GM19324 (cell line): ENCODE data around the gene RGS17.
"Not testable (repeated sequence)": the region's sequence is repeated elsewhere in the genome, so short reads cannot be mapped to it uniquely, and the experiment has no call there.

Experiments used
- ATAC-seq: cut with Tn5 transposase; IDR thresholded peaks from one replicate; pipeline ENCODE4 v1.9.1; 2021; ENCODE audit warnings: mild to moderate bottlenecking, moderate library complexity; ENCODE audit not compliant: unreplicated experiment, low FRiP score

The RGS17 gene

GRCh38 chr6:152999538-152999937 is 131.5 kb downstream of the RGS17 start:
- ATAC-seq = not testable (repeated sequence)

GRCh38 chr6:152993847-152994246 is 137.2 kb downstream of the RGS17 start:
- no peak for ATAC-seq

DNA sequence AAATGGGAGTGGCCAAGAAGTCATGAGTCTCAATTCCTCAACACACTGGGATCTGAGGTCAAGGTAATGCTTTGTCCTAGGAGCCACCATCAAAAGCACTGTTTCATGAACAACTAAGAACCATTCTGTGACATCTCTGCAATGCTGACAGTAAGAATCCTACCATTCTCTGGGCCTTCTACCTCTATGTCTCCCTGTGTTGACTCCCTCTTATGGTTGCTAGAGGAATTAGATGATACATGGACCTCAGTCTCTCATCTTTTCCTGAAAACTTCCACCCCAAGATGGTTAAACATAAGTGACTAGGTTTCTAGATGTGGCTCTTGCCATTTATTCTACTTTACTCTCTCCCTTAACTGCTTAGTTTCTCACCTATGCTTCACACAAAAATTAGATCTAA is 137.7 kb downstream of the RGS17 start:
- no peak for ATAC-seq

DNA sequence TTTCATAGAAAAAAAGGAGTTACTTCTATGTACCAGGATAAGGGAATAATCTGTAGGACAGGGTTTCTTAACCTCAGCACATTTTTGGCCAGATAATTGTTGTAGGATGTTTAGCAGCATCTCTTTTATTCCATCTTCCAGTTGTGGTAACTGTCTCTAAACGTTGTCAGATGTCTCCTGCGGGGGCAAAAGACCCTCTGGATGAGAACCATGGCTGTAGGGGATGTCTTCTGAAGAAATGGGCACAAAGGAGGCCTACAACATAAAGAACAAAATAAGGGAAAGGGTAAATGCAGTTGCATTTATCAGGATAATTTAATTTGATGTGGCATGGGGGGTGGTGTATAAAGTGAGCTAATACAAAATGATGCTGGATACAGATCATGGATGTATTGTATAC is 144.1 kb downstream of the RGS17 start:
- ATAC-seq = no peak

- not testable (repeated sequence) for ATAC-seq
Measured at GRCh38 chr6:152985300-152985699, 145.8 kb downstream of the RGS17 start.

DNA sequence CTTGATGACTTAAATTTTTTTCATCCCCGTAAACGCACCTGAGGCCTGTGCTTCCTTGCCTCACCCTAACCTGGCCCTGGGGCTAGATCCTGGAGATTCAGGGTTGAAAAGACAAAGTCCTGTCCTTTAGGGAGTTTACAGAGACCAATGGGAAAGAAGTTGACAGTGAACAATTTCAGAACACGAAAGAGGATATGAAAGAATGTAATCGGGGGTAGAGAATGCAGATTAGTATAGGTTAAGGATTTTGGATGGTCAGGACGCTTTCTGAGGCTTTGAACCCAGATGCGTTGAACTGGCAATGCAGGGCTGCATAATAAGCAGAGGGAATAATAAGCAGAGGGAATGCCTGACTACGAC is 146.6 kb downstream of the RGS17 start:
- ATAC-seq = peak; percentile 7

DNA sequence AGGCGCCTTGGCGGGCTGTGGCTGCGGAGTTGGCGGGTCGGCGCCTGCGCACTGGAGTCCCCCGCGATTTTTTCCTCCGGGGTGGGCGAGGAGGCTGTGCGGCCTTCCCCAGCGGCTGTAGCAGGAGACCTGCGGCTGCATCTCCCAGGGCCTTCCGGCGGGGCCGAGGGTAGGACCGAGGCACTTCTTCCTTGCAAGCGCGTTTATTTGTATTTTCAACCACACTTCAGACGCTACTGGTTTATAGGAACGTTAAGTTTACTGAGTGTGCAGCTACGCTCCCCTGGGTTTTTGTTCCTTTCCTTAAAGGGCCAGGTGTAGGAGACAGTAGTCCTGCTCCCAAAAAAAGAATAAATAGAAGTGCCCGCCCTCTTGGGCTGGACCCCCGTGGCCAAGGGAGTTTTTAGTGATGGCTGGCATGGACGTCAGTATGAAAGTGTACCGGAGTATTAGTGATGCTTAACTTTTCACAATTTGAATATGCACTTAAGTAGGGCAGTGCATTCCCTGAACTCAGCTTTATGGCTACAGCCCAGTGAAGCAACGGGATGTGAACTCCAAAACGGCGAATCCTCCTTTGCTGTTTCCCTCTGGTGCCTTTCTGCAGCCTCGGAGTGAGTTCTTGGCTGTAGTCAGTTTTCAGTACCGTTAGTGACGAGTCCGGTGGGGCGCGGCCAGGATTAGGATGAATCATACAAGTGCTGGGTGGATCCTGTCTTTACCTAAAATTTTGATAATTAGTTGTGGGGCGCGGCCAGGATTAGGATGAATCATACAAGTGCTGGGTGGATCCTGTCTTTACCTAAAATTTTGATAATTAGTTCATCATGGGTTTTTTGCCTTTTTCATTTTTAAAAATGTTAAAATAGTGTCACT is 147.2 kb downstream of the RGS17 start:
- peak; percentile 10 for ATAC-seq

GRCh38 chr6:152982904-152983636 is 148.0 kb downstream of the RGS17 start, which contains the start of gene FBXO5:
TSS of gene FBXO5 (minus strand) at chr6:152983041. CDS start at chr6:152982959, 82 bp downstream.
- peak; percentile 94 for ATAC-seq

- no peak for ATAC-seq
Measured at GRCh38 chr6:152981989-152982903, 148.8 kb downstream of the RGS17 start.

DNA sequence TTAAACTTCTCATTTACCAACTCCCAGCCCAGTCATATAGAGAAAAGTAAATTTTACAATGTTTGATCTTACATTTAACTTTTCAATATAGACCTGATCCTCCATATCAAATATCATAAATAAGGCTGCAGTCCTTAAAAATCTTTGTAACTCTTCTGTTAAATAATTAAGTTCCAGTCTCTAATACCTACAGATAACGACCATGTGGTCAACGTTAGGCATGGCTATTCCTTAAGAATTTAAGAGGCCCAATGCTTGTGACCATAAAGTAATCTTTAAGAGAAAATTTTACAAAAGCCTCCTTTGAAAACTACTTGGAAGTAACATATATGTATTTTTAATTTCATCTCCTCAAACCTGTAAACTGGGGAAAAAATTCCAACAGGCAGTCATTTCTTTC is 149.9 kb downstream of the RGS17 start:
- ATAC-seq = no peak

GRCh38 chr6:152980656-152981055 is 150.4 kb downstream of the RGS17 start:
- no peak for ATAC-seq

DNA sequence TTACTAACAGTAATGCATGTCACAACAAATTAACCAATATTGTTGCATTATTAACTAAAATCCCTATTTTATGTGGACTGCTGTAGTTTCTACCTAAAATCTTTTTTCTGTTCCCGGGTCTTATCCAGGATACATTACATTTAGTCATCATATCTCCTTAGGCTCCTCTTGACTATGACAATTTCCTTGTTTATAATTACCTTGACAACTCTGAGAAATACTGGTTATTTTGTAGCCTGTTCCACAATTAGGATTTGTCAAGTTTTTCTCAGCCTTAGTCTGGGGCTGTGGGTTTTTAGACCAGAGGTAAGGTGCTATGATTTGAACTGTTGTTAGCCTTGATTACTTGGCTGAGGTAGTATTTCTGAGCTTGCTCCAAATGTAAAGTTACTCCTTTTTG is 152.0 kb downstream of the RGS17 start:
- ATAC-seq = no peak

DNA sequence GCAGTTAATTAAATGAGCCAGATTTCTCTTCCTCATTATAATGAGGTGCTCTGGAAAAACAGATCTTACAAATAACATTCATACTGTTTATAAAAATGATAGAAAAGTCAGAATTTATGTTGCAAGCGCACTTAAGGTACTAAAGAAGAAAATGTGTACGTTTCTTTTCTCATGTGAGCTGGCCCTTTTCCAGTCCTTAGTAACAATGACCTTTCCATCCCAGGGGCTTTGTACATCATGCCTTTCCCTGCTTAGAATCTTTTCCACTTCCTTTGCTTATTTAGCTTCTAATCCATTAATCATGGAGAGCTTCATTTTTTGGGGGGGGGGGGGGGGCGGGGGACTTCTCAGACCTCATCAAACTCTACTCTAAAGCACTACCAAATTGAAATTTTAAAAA is 153.0 kb downstream of the RGS17 start:
- ATAC-seq = no peak

- no peak for ATAC-seq
Measured at GRCh38 chr6:152977556-152977955, 153.5 kb downstream of the RGS17 start.

- no peak for ATAC-seq
Measured at GRCh38 chr6:152976749-152977148, 154.3 kb downstream of the RGS17 start.

DNA sequence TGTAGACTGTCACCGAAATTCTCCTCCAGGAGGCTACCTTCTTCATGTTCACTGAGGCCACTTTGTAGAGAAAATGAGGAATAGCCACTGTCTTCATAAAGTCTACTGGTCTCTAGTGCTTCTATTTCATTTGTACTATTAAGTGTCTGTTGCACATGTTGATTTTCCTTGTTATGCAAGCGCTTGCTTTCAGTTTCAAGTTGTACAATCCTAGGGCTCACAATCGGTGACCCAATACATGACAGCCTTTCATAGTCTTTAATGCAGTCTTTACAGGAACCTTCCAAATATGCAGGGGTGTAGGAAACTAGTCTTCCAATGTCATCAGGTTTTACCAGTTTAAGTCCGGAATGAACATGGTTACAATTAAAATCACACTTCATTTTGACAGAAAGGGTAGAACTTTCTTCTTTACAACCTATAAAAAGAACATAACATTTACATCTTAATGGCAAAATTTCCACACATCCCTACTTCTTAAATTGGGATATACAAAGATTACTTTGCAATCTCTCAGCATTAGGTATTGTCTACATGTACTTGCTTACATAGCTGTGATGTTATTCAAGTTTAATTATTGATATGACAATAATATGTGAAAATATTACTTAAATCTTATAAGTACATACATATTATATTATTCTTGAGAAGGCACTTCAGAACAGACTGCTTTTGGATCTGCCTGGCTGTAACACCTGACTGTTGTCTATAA is 155.7 kb downstream of the RGS17 start:
- no peak for ATAC-seq

DNA sequence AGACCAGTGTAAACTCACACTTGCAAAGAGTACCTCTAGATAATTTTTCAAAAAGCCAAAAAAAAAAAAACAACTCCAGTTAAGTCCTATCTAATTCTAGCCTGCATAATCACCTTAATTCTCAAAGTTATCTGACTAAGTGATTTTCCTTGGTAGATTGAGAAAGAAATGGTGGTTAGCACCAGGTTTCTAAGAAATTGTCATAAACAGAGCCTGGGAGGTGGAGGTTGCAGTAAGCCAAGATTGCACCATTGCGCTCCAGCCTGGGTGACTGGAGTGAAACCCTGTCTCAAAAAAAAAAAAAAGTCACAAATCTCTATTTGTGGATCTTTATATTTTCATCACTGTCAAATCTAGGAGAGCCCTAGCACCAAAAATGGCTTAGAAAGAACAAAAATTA is 157.2 kb downstream of the RGS17 start:
- ATAC-seq = no peak

DNA sequence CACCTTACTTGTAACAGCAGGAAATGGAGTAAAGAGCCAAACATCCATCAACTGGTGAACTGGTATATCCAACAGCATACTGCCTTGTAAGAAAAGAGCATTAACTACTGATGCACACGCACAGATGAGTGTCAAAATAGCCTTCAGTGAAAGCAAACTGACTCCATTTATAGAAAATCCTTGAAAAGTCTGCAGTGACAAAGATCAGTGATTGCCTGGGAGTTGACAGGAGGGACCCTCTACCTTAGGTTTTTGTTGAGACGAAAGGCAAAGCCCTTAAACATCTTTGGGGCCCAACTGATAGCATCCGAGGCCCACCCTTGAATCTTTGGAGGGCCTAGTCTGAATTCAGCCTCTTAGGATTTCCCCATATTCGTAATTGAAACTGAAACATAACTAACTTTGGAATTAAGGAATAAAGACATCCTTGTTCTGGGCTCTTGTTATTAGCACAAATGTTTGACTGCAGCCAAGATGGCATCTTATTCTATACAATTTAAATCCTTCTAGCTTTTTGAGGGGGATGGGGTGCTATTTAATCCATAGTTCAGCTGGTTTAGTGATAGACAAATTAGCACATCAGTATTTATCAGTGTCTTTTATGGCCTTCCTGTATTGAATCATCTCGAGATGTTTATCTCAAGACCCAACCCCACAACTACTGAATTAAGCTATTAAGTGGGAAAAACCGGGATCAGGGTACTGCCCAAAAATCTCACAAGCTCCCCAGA is 161.2 kb downstream of the RGS17 start:
- no peak for ATAC-seq

GRCh38 chr6:152966168-152966894 is 164.8 kb downstream of the RGS17 start:
- not testable (repeated sequence) for ATAC-seq
